Kidney (tissue), 22 donors: ENCODE measurements around the gene CXorf38. TPM values are rescaled to one million over a fixed set of nuclear protein-coding genes. Genes with fewer than 3 reads are reported as not detected.

Experiments
- DNase-seq, 5 donors: peaks; one replicate each; pipeline ENCODE4 v3.0.0-alpha.2; 2013 to 2020
- FAIRE-seq: peaks from 2 replicates; lab custom pipeline; 2012; peaks lifted over from hg19 to GRCh38; lab: Jason Lieb, UNC
- H3K27ac ChIP-seq, 2 donors: one replicate each; pipeline ENCODE4 v1.7.0; 2013; ENCODE audit warnings: low read depth in 2 of 2, low read length in 2 of 2, inconsistent platforms in 1 of 2
- H3K27me3 ChIP-seq: one replicate; pipeline ENCODE4 v1.7.1; 2013; ENCODE audit warnings: low read length, inconsistent platforms; ENCODE audit not compliant: control insufficient read depth, insufficient read depth
- H3K36me3 ChIP-seq, 3 donors: one replicate each; pipeline versions ENCODE4 v1.7.0 to v1.7.1; 2013; ENCODE audit warnings: low read length in 3 of 3, control low read depth in 1 of 3, inconsistent platforms in 1 of 3; ENCODE audit not compliant: insufficient read depth in 3 of 3, control insufficient read depth in 2 of 3
- H3K4me1 ChIP-seq, 3 donors: one replicate each; pipeline versions ENCODE4 v1.7.0 to v1.7.1; 2013; ENCODE audit warnings: low read length in 3 of 3, inconsistent platforms in 1 of 3, low read depth in 1 of 3; ENCODE audit not compliant: control insufficient read depth in 2 of 3, insufficient read depth in 2 of 3
- H3K4me3 ChIP-seq, 3 donors: one replicate each; pipeline versions ENCODE4 v1.7.0 to v1.8.1; 2013; ENCODE audit warnings: low read length in 3 of 3, control low read depth in 1 of 3, inconsistent platforms in 1 of 3
- H3K9ac ChIP-seq, 3 donors: one replicate each; pipeline versions ENCODE4 v1.7.0 to v1.7.1; 2013; ENCODE audit warnings: low read length in 3 of 3, control low read depth in 1 of 3, inconsistent platforms in 1 of 3
- H3K9me3 ChIP-seq, 3 donors: one replicate each; pipeline versions ENCODE4 v1.7.0 to v1.7.1; 2013; ENCODE audit warnings: low read length in 3 of 3, control low read depth in 1 of 3, inconsistent platforms in 1 of 3; ENCODE audit not compliant: control insufficient read depth in 2 of 3, insufficient read depth in 1 of 3
- intact Hi-C: fragments of 100-400 bp; cut with DNase I; formaldehyde crosslinking; loops from one replicate; pipeline ENCODE4 v1.11.1; 2022
- long read RNA-seq, 10 donors: library from polyadenylated mRNA in 1 of 10; unstranded in 1 of 10; transcript quantifications; one replicate each; pipeline ENCODE4 v2.0.0 and lab custom pipeline, GENCODE V29; 2021 to 2026
- polyA plus RNA-seq: library from polyadenylated mRNA; stranded (reverse); fragments of 350-450 nt; fragmentation: Illumina TruSeq; extraction: RNeasy Lipid Tissue Mini Kit (QIAGEN cat#74804); gene quantifications from one replicate; pipeline ENCODE4 v1.2.3, GENCODE V29; 2014; ENCODE audit warnings: low read depth, low replicate concordance; ENCODE audit not compliant: insufficient read depth
- total RNA-seq: library from RNA; stranded (reverse); fragmentation: NEBNext Ultra II Directional; extraction: Animal tissue kit (Norgen Biotek cat#: 25700); gene quantifications from one replicate; pipeline ENCODE4 v1.2.1, GENCODE V29; 2021
- TF ChIP-seq, protein P1 (sequence below): IDR thresholded peaks from 3 replicates; pipeline ENCODE4 v1.5.1; 2012; ENCODE audit warnings: mild to moderate bottlenecking, moderate library complexity, borderline replicate concordance; ENCODE audit not compliant: insufficient read depth; ENCODE audit errors: extremely low read depth
- donor health status: control.
- donor health status: control.
- donor health status: control.
- donor health status: control.
- donor health status: control.
- donor health status: DM: yes; HTN: yes; CAD: no.
- donor health status: Normal renal cell carcinoma (clear cell type).

CXorf38 gene, protein sequence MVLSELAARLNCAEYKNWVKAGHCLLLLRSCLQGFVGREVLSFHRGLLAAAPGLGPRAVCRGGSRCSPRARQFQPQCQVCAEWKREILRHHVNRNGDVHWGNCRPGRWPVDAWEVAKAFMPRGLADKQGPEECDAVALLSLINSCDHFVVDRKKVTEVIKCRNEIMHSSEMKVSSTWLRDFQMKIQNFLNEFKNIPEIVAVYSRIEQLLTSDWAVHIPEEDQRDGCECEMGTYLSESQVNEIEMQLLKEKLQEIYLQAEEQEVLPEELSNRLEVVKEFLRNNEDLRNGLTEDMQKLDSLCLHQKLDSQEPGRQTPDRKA
- total RNA-seq (19.3 TPM), polyA plus RNA-seq (6.3 TPM)
- long read RNA-seq, donor 1, partial matches to known transcripts, result 0 of 1 reads
- long read RNA-seq, donor 1, other reads (novel, unspliced or antisense), result 0 of 1 reads
- long read RNA-seq, donor 2, partial matches to known transcripts, result 0 of 1 reads
- long read RNA-seq, donor 2, other reads (novel, unspliced or antisense), result 0 of 1 reads
- long read RNA-seq, donor 3, partial matches to known transcripts, result 0 of 2 reads
- long read RNA-seq, donor 3, other reads (novel, unspliced or antisense), result 0 of 2 reads
- long read RNA-seq, donor 4, partial matches to known transcripts, result 0 of 2 reads
- long read RNA-seq, donor 4, other reads (novel, unspliced or antisense), result 0 of 2 reads
- long read RNA-seq, donor 5, result 0 reads
- long read RNA-seq, donor 6, result 0 reads
- long read RNA-seq, donor 7, transcript CXorf38-201 (7 exons, 2,118 nt), result major isoform, 11 of 16 reads
- long read RNA-seq, donor 7, partial matches to known transcripts, result 1 of 16 reads
- long read RNA-seq, donor 7, other reads (novel, unspliced or antisense), result 4 of 16 reads
- long read RNA-seq, donor 8, result 0 reads
- long read RNA-seq, donor 9, partial matches to known transcripts, result 0 of 2 reads
- long read RNA-seq, donor 9, other reads (novel, unspliced or antisense), result 0 of 2 reads
- long read RNA-seq, donor 10, partial matches to known transcripts, result 0 of 3 reads
- long read RNA-seq, donor 10, other reads (novel, unspliced or antisense), result 0 of 3 reads

DNA sequence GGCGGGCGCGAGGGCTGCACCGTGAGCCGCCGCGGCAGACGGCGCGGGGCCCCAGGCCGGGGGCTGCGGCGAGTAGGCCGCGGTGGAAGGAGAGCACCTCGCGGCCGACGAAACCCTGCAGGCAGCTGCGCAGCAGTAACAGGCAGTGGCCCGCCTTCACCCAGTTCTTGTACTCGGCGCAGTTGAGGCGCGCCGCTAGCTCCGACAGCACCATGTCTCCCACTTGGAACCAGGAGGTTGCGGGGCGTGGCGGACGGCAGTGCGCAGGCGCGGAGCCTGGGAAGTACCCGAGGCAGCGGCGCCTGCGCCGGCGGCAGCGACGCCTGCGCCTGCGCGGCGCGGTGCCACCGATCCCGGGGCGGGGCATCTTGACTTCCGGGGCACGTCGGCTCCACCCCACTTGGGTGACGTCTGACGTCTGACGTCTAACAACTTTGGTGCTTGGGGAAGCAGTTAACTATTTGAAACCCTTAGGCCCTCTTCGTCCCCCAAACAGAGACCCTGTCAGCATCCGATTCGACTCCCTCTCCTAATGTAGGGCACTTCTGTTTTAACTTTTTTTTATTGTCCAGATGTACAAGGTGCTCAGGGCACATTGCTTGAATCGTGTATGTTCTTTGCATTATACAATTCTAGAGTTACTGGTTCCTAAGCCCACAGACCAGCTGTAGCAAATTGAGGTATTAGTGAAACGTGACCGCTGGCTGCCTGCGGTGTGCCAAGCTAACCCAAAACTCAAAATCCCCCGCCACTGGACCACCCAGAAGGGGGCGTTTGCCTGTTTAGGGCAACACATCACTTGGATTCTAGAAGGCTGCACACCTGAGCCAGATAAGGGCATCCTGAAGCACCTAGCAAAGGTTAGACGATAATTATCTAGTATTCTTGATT is at the start of gene CXorf38:
Gene CXorf38, minus strand, starts transcription at position 255 of the 891 bp plus-strand sequence. Its CDS starts 41 bp downstream, at position 214.
- peaks cover 0 to 9% (median 0%) of the 10 kb centered on the region in 3 donors for H3K4me1 ChIP-seq
- no peak for FAIRE-seq

DNA sequence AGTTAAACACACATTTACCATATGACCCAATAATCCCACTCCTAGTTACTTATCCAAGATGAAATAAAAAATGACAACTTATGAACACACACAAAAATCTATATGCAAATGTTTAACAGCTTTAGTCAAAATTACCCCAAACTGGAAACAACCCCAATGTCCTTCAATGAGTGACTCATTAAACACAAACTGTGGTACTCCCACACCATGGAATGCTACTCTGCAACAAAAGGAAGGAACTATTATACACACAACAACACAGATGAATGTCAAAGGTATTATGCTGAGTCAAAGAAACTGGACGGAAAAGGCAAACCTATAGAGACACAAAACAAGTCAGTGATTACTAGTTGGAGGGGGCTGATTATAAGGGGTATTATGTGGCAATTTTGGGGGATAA is 47.4 kb upstream of the CXorf38 start:
- FAIRE-seq (peak; percentile 15), DNase-seq (no peak)
- H3K4me3 ChIP-seq, result no peak overlapping the region
- no peak overlapping the region for H3K9ac ChIP-seq
- no peaks in the 10 kb centered on the region for H3K9me3 ChIP-seq
- intact Hi-C loops, result no loop called here
- no peaks in the 10 kb centered on the region for H3K4me1 ChIP-seq
- no peaks in the 10 kb centered on the region for H3K27me3 ChIP-seq
- TF ChIP-seq, protein P1, sequence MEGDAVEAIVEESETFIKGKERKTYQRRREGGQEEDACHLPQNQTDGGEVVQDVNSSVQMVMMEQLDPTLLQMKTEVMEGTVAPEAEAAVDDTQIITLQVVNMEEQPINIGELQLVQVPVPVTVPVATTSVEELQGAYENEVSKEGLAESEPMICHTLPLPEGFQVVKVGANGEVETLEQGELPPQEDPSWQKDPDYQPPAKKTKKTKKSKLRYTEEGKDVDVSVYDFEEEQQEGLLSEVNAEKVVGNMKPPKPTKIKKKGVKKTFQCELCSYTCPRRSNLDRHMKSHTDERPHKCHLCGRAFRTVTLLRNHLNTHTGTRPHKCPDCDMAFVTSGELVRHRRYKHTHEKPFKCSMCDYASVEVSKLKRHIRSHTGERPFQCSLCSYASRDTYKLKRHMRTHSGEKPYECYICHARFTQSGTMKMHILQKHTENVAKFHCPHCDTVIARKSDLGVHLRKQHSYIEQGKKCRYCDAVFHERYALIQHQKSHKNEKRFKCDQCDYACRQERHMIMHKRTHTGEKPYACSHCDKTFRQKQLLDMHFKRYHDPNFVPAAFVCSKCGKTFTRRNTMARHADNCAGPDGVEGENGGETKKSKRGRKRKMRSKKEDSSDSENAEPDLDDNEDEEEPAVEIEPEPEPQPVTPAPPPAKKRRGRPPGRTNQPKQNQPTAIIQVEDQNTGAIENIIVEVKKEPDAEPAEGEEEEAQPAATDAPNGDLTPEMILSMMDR, result no peak
- H3K36me3 ChIP-seq, result peaks cover 3 to 26% (median 6%) of the 10 kb centered on the region in 3 donors
- H3K27ac ChIP-seq, result no peak overlapping the region

More for the DNA sequence above, at the start of gene CXorf38:
- TF ChIP-seq, protein P1, result no peak
- Histone ChIP-seq H3K4me3 (peak within 1 kb of the TSS; percentile 65 to 79 (median 75)), H3K9ac (peak within 1 kb of the TSS; percentile 38 to 77 (median 71)), H3K9me3 (no peaks in the 10 kb centered on the region), H3K36me3 (no peaks in the 10 kb centered on the region), H3K27ac (peak within 1 kb of the TSS; percentile 80 to 84), H3K27me3 (peaks cover 14% of the 10 kb centered on the region)
- DNase-seq, result peak; percentile 93 to 98 (median 95)
- intact Hi-C loops, result no loop called here

DNA sequence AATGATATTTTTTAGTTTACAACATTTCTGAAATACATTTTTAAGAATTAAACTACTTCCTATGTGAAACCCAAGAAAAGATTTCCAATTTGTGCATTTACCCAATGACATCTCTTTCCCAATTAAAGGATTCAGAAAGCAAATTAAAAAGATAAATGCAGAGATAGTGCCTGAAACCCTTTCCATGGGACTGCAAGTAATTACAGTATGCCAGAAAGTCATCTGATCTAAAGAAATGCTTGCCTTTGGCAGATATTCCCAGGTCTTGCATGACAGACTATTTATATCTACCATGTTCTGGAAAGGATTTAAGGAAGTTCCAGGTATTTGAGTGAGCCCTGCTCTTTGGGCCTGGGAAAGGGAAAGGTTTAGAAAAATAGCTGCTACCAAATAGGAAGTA is 41.6 kb upstream of the CXorf38 start:
- no peak overlapping the region for H3K4me3 ChIP-seq
- peaks cover 0 to 12% (median 7%) of the 10 kb centered on the region in 3 donors for H3K4me1 ChIP-seq
- FAIRE-seq (no peak), DNase-seq (no peak)
- H3K27me3 ChIP-seq, result peaks cover 2% of the 10 kb centered on the region
- H3K36me3 ChIP-seq, result peaks cover 2 to 23% (median 3%) of the 10 kb centered on the region in 3 donors
- H3K9ac ChIP-seq, result no peak overlapping the region
- H3K9me3 ChIP-seq, result no peaks in the 10 kb centered on the region
- intact Hi-C loops, result no loop called here
- no peak overlapping the region for H3K27ac ChIP-seq
- TF ChIP-seq, protein P1, result no peak
